SH-SY5Y (cell line): ENCODE measurements around the gene CD2AP.

Experiments used
- GATA2 ChIP-seq: IDR thresholded peaks from 2 replicates; pipeline ENCODE4 v1.6.1; 2011; ENCODE audit warnings: mild to moderate bottlenecking, low read depth, low read length
- GATA3 ChIP-seq: IDR thresholded peaks from 2 replicates; pipeline ENCODE4 v1.6.1; 2011; ENCODE audit warnings: low read depth, mild to moderate bottlenecking, low read length, moderate library complexity

The CD2AP gene, protein sequence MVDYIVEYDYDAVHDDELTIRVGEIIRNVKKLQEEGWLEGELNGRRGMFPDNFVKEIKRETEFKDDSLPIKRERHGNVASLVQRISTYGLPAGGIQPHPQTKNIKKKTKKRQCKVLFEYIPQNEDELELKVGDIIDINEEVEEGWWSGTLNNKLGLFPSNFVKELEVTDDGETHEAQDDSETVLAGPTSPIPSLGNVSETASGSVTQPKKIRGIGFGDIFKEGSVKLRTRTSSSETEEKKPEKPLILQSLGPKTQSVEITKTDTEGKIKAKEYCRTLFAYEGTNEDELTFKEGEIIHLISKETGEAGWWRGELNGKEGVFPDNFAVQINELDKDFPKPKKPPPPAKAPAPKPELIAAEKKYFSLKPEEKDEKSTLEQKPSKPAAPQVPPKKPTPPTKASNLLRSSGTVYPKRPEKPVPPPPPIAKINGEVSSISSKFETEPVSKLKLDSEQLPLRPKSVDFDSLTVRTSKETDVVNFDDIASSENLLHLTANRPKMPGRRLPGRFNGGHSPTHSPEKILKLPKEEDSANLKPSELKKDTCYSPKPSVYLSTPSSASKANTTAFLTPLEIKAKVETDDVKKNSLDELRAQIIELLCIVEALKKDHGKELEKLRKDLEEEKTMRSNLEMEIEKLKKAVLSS

GRCh38 chr6:47477497-47478232, at the start of gene CD2AP:
CD2AP (plus strand) TSS chr6:47477789; CDS start chr6:47478245, 456 bp downstream.
- TF ChIP-seq GATA2 (no peak), GATA3 (no peak)

- no peak for TF ChIP-seq GATA2
- no peak for TF ChIP-seq GATA3
Measured at GRCh38 chr6:47428288-47428687, 49.3 kb upstream of the CD2AP start.

DNA sequence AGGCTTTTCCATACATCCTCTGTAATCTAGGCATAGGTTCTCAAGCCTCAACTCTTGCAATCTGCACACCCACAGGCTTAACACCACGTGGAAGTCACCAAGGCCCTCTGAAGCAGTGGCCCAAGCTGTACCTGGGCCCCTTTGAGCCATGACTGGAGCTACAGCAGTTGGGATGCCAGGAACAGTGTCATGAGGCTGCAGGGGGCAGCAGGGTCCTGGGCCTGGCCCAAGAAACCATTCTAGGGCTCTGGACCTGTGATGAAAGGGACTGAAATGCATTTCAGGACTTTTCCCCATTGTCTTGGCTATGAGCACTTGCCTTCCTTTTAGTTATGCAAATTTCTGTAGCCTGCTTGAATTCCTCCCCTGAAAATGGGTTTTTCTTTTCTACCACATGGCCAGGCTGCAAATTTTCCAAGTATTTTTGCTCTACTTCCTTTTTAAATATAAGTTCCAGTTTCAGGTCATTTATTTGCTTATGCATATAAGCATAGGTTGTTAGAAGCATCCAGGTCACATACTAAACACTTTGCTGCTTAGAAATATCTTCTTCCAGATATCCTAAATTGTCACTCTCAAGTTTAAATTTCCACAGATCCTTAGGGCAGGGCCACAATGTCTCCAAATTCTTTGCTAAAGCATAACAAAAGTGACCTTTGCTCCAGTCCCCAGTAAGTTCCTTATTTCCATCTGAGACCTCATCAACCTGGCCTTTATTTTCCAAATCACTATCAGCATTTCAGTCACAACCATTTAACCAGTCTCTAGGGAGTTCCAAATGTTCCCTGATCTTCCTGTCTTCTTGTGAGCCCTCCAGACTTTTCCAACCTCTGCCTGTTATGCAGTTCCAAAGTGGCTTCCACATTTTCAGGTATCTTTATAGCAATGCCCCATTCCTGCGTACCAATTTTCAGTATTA, 48.6 kb upstream of the CD2AP start:
- TF ChIP-seq GATA2: no peak

GRCh38 chr6:47434372-47435253, 43.0 kb upstream of the CD2AP start:
- no peak for TF ChIP-seq GATA2
- no peak for TF ChIP-seq GATA3

- no peak for TF ChIP-seq GATA2
Measured at GRCh38 chr6:47435254-47435612, 42.4 kb upstream of the CD2AP start.

DNA sequence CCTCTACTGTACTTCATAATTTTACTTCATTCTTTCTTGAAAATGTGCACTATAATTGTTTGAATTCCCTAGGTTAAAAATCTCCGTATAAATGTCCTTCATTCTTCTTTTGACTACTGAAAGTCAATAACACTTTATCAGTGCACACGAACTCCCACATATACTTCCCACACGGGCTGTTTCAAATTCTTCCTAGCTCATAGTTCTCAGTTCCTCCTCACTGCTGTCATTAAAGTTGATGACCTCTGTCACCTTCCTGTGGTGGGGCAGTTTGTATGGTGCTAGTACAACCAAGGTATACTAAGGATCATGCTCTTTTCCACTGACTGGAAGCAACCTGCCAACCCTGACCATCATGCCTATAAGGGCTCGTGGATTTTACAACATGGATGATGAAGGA, 40.0 kb upstream of the CD2AP start:
- no peak for TF ChIP-seq GATA3
- TF ChIP-seq GATA2: no peak

- TF ChIP-seq GATA3 (no peak), GATA2 (no peak)
Measured at GRCh38 chr6:47438481-47439347, 38.9 kb upstream of the CD2AP start.

DNA sequence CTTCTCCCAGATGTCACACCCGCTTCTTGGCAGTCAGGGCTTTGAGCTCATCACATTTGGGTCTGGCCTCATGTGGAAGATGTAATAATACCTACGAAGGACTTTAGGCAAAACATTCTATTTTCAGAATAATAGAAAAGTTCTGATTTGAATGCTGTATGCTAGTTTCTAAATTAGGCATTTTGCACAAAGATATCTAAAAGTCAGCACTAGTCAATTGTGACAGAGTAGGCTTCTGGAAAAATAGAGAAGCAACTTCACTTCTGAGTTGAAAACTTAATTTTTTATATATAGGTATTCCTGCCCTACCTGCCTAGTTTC, 38.3 kb upstream of the CD2AP start:
- TF ChIP-seq GATA2 (no peak), GATA3 (no peak)

DNA sequence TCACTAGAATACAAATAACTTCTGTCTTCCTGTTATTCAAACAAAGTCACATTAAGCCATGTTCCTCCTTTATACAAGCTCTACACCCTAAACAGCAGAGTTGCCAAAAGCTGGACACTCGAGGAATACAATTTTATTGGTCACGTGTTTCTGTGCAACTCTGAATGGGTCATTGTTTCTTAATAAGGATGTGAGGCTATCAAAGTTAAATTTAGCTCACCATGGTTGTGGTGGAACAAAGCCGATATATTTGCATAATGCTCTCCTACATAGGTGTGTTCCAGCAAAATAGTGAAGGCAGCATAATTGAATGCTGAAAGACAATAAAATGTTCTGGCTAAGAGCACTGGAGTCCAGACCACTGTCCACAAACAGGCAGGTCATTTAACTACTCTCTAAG, 36.9 kb upstream of the CD2AP start:
- TF ChIP-seq GATA2 (no peak), GATA3 (no peak)

- TF ChIP-seq GATA3: no peak
- TF ChIP-seq GATA2: no peak
Measured at GRCh38 chr6:47446669-47447330, 30.8 kb upstream of the CD2AP start.

DNA sequence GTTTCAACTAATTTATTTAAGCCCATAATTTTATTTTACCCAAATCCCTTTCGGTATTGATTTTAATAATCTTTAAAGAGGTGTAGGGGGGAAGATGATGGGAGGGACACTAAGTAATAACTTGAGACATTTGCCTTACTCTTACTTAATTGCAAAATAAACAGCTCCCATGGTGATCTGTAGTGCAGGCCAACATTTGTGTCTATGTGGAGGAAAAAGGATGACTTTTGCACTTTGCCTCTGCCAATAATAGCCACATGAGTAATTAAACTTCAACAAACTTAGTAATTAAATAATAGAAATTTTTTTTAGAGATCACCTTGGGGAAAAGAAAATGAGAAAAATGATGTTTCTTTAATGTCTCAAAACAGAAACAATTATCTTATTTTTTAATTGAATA, 29.9 kb upstream of the CD2AP start:
- TF ChIP-seq GATA2 (no peak), GATA3 (no peak)

- TF ChIP-seq GATA2 (no peak), GATA3 (no peak)
Measured at GRCh38 chr6:47451162-47451561, 26.4 kb upstream of the CD2AP start.
